HL-60/S4 treated with phorbol 12-myristate 13-acetate at 8.2 ng/mL for 4 days and 3 days (cell line): ENCODE data around the gene ZNF516.

ENCODE experiments used
- in situ Hi-C: fragments of 300-500 bp; cut with MboI; formaldehyde crosslinking; loops from 2 replicates; pipeline ENCODE4 v1.15.0; 2022; ENCODE audit warnings: low sequenced_read_pairs

Gene ZNF516

DNA sequence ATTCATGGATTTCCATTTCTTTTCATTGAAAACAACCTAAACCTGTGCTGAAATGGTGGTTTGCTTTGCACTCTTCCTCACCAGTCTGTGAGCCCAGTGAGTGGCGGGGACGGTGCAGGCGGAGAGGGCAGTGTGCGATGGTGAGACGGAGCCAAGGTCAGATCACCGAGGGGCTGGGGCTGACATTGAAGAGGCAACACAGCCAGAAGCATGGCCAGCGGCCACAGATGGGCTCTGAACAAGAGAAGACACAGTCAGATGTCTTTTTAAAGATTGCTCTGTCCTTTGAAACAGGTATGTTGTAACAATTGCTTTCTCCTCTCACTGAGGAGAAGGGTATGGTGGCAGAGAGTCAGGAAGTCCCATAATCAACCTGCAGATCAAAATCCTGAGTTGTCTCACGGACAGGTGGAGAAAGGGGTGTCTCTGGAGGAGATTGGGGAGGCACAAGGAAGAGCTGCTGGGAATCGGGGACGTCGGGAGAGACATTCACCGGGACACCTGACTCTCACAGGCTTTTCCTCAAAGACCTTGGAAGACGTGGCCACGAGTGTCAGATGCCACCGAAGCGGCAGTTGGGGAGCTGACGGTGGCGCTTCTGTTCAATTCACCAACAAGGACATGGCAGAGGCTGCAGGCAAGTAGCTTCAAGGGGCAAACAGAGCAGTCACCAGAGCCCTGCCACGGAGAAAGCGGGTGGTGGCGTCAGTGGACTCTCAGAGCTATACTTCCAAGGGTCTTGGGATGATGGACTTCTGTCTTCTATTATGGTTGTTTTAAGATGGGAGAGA lies 12.1 kb upstream of the ZNF516 start:
- in situ Hi-C loops, result no loop called here

DNA sequence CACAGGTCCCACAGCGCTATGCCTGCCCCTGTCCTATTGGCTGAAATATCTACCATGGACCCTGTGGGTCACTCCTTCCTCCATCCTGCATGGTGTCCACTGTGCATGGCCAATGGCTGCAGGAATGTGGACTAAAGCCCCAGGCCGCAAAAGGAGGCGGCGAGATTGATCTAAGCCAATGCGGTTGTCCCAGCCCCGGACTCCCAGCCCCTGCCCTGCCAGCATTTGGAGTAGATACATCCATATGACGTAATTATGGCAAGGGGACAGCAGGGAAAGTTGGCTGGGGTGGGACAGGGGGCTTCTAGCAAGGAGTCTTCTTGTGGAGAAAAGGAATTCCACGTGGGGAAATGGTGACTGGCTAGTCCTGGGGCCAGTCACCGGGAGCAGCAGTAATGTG lies 11.4 kb upstream of the ZNF516 start:
- in situ Hi-C loops, result no loop called here

DNA sequence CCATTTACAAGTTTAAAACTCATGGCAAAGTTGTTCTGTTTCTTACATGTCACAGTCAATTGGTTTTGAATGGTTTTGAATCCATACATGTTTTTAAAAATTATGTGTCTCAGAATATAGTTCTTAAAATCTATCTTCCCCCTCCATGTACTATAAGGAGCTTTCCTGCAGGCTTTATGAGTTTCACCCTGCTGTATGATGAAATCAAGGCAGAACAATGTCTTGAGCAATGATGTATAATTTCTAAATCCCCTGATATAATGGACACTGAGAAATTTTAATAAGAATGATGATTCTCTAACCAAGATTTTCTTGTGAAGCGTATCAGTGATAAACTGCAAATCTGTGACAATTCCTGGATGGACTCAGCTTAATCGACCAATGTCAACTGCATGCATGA lies 10.6 kb upstream of the ZNF516 start:
- in situ Hi-C loops, result no loop called here

DNA sequence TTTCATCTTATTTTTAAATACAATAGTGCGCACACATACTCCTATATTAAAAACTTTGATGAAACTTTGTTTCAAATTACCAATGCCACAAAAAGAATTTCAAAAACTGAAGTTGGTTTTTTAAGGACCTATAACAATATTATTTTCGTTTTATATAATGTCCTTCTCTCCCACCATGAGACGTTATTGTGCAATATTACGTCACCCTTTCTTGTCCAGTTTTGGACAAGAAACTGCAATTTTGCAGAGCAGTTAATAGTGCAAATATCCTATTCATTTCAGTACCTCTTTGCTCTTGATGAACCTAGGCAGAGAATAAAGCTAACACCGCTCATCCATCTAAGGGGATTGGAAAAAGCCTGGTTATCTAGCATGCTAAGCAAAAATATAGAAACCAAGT lies 9.7 kb upstream of the ZNF516 start:
- in situ Hi-C loops, result no loop called here

DNA sequence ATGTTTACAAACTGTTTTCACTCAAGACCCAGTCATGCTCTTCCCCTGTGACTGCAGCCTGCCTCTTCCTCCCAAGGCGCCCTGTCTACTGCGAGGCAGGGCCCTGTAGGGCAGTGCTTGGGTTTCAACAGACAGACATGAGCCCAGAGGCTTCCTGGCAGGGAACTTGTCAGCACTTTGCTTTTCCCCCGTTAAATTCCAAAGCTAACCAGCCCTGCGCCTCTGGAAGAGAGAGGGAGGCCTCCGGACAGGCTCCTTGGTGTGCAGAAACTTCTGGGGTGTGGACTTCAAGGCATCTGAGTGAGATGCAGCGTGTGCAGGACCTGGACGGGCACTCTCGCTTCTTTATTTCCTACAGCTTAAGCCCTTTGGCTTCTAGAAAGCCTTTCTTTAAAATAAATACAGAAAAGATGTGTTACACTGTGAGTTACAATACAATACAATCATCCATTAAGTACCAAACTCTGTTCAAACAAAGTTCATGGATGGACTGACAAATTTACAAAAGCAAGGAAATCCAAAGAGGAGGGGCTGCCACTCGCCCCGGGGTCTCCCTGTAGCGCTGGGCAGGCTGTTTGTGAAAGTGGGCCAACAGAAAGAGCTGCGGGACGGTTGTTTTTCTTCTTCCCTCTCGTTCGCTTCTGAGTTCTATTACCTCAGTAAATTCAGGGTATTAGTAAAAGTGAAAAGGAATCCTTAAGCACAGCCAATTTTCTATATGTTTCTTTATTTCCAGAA lies 8.8 kb upstream of the ZNF516 start:
- in situ Hi-C loops, result no loop called here

DNA sequence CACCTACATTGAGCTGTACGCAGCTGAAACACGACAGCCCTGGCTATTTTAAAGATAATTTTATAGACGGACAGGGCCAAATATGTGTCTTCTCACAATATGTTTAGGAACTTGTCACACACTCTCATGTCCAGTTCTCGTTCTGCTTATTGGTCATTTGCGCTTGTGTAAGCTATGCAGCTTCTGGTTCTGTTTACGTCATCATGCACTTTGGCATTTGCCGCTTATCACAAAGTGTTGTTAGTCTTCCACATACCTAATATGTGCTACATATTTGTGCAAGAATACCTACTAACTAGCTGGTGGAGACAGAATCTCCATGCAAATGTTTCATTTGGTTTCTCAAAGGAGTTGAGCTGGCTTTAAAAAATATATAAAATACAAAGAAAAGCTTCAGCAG lies 7.5 kb upstream of the ZNF516 start:
- in situ Hi-C loops, result no loop called here

DNA sequence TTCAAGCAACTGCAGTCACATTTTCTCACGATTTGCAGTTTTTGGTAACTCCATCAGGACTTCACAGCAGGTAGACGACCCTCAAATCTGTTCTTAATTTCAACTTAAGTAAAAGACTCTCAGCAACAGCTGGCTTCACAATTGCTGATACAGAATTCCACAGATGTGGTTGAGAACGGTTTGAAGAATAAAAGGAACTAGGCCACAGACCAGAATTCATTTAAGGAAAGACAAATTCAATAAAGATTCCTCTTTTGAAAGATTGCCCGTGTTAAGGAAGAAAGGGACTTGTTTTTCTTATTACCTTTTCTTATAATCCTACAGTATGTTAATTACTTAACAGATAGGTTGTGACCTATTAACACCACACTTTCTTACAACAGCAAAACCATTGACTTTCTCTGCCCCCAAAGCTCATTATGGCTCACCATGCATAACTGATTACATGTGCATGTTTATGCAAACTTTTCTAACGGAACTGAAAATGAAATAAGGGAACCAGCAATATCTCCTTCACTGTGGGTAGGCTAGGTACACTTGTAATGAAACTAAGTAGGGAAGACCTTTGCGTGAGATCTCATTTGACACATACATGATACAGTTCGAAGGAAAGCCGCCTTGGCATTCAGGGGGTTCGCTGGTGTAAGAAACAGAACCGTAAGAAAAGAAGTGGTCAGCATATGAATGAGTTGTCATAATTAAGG lies 4.7 kb upstream of the ZNF516 start:
- in situ Hi-C loops, result no loop called here

DNA sequence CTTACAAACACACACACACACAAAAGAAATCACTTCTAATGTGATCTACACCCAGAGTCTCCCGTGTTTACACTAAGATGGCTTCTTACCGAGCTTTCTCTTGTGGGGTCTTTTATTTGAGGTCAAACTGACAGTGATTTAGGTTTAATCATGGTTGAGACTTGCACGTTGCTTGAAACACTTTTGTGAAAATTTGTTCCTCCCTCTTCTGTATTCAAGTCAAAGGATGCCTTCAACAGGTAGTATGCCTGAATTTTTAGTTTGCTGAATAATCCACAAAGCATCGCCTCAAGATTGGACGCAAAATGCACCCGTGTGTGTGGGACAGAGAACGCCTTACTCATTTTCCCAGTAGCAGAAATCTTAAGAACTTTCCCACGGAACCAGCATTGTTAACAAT lies 4.0 kb upstream of the ZNF516 start:
- in situ Hi-C loops, result no loop called here

DNA sequence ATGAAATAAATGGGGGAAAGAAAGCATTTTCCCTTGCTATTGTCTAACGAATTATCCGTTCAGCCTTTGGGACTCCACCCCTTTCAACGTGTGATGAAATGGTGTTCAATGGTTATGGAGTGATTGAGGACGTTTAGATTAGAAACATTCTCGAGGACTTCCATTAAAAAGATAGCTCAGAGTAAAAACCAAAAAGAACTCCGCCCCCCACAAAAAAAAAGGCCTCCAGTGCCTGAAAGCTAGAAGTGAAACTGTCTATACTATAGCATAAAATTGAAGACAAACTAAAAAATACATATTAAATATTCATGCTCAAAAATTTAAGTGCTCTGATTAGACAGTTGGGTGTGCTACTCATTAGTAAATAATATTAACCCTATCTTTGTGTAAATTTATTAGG lies 3.0 kb upstream of the ZNF516 start:
- in situ Hi-C loops, result no loop called here

DNA sequence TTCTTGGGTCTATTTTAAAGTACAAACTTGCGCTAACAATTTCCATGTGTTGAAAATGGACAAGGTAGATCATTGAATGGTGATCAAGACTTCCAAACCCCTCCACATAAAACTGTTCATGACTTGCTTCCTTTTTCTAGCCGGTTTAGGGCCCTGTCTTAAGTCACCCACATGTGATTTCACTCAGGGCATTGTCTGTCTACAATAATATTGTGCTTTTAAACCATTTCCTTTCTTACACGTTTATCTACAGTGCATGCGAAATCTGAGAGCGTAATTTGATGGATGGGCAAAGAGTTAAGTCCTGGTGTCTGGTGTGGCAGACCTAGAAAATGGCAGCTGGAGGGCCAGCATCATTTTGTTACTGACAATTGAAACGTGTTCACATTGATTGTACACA lies 2.0 kb upstream of the ZNF516 start:
- in situ Hi-C loops, result no loop called here

DNA sequence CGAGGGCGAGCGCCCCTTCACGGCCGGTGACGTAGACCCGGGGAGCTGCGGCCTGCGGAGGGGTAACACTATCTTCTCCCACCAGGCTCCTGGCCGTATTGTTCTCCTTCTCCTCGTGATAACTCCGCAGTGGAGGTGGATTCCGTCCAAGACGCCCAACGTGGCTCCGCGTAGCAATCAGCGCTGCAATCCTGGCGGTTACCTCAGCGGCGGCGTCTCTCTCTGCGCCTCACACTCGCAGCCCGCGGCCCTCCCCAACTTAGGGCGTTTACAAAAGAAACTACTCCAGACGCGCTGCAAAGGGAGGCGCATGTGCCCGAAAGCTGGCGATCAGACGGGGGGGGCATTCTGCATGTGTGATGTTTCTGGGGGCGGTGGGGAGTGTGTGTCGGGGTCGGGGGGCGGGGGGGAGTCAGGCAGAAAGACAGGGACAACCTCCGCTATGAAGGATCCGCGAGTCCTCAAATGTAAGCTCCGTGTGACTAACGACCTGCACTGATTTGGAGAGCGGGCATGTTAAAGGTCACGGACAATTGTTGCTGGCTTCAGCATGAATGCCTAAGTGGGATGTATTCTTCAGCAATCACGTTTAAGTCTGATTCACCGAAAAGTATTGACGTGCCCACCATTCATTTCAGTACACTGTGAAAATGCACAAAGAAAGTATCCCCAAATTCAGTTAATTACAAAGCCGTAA lies 1.3 kb upstream of the ZNF516 start:
- in situ Hi-C loops, result no loop called here

DNA sequence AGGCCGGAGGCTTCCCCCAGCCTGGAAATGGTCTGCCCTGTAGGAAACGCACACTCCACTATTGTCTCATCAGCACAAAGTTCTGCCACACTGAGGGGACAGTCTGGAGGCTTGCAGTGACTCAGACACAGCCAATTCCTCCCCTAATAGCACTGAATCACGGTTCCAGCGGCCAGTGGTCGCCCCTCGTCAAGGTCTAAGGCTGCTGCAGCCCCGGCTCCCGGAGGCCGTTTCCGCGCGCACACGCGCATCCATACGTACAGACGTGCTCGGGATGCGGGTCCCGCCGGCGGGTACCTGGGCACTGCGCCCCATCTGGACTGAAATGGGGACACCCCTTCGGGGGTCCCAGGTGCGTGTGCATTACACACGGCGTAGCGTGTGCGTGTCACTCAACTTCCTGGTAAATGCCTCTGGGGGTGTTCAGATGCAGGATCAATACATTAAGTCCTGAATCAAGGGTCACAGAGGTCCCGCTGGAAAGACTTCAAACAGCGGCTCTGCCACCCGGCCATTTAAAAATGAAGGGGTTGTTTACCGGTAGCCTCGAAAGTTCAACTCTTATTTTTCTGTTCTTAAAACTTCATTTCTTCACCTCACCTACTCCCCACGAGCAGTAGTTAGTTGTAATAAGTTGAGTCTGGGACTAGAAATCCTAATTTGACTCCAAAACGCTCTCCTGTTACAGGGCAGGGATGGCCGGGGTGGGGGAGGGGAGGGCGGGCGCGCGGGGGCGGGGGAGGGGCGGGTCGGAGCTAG lies 572 bp upstream of the ZNF516 start:
- in situ Hi-C loops, result no loop called here

DNA sequence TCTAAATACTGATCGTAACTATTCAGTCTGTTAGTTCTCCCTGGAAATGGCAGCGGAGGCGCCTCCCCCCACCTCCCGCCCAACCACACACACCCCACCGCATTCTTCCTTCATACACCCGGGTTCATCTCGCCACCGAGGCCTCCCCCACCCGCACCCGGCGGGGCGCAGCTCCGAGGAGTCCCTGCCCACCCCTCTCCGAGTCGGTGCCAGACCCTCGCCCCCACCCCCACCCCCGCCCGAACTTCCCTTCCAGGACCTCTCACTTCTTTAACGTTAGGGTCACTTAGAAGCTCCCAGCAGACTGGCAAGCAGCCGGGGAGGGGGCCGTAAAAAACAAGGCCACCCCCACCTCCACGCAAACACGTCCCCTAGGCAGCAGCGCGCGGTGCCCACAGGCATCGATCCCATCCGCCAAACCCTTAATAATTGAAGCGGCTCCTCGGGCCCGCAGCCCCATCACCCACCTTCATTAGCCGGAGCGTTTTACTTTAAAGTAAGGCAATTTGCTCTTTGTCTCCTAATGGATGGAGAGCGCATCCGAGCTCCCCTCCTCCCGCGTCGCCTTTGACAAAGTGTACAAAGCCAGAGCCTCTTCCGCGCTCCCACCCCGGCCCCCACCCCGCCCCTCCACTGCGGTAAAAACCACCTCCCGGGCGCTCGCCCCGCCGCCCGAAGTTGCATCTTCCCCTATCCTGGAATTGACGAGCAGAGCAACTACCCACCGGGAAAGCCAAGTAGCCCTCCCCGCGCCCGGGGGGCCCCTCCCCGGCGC lies 624 bp downstream of the ZNF516 start:
- in situ Hi-C loops, result no loop called here

DNA sequence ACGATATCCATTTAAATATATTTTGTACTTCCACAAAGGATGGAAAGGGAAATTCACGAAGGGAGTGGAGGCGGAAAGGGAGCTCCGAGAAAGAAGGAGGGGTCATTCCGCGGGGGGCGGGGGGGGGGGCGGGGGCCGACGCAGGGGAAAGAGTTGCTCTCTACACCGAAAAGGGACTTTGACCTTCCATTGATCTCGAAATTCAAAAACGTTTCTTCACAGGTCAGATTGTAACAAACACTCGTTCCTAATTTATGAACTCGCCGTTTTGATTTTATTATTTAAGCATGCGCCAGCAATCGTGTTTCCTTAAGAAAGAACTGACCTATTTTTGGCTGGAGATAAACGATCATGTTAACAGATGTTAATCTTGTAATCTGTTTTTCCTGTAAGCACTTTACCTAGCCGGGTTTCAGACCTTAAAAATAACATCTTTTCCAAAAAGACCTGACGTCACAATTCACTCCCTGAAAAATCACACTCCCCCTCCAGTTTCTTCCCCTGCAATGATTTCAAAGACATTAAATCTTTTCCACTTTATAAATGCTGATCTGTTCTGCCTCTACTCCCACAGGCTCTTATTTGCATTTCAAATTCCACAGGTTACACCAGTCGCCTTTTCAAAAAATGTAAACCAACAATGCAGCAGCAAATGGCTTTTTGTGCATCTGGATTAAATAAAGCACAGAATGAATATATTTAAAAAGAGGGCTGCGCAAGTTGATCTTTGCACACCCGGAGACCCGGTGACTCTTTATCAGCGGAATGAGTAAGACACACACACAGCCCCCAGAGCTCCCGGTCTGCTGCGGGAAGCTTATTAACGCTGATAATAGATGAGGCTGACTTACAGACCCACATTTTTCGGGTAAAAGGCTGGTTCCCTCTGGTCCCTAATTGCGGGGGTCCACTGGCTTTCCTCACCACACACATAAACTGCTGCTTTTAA lies 1.6 kb downstream of the ZNF516 start:
- in situ Hi-C loops, result no loop called here

DNA sequence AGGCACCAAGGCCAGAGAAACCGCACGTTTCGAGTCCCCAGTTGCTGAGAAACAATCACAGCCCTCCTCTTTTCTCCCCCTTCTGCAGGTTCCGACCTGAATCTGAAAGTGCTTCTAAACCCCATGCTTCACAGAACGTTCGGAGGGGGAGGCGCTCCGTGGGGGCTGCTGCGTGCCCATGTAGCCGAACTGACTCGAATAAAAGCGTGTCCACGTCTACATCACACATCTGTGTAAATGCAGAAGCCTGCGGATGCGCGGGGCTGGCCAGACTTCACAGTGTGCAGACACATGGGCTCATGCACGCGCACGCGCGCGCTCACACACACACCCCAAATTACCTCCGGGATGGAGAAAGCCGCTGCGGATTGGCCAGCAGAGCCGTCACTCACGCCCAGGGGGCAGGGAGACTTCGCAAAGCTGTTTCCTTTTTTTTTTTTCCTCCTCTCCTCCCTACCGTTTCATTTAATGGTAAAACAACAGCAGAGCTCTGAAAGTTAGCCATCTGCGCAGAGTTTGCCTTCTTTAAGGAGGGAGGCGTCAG lies 2.3 kb downstream of the ZNF516 start:
- in situ Hi-C loops, result no loop called here

DNA sequence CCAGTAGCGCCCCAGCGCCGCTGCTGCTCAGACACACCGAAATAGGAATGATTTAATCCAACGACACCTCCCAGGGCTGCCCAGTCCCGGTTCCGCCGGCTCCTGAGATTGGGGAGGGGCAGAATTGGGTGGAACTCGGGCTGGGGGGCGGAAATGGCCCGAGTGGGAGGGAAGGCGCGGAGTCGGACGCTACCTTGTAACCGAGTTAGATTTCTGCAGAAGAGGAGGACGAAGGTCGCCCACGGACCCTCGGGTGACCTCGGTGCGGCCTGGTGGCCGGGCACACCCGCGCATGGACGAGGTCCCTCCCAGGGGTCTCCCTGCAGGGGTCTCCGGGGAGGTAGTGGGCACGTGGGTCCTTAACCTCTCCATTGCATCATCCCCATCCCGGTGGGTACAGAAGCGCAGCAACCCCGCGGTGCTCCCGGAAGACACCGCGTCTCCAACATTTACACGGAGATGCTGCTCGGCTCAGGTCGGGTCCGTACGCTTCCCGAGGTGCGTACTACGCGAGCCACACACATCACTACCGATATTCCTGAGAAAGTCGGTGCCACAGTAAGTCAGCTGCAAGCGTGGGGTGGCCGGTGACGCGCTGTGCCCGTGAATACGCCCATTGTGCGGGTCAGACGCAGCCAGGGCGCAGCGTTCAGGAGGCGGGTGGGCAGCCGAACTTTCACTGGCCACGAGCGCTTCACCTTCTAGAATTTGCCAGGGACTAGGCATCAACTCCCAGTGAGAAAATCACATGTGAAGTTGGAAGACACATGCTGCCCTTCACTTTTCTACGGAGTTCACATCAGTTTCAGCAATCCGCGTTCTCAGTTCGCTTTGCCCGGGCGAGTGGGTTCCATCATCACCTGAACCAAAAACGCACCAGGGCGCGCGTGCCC lies 3.0 kb downstream of the ZNF516 start:
- in situ Hi-C loops, result no loop called here

DNA sequence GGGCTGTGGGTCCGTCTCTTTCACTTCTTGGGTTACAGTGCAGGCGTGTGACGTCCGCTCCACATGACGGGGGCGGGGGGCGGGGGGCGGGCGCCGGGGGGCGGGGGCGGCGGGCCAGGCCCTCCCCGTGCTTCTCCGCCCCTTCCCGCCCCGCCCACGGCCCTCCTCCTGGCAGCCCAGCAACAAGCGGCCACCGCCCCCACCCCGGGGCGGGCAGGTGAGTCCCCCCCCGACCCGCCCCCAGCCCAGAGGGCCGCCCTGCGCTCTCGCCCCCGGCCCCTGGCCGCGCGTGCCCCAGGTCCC lies 3.6 kb downstream of the ZNF516 start:
- in situ Hi-C loops, result no loop called here
